ENCODE results near the gene PFDN6.

DNA sequence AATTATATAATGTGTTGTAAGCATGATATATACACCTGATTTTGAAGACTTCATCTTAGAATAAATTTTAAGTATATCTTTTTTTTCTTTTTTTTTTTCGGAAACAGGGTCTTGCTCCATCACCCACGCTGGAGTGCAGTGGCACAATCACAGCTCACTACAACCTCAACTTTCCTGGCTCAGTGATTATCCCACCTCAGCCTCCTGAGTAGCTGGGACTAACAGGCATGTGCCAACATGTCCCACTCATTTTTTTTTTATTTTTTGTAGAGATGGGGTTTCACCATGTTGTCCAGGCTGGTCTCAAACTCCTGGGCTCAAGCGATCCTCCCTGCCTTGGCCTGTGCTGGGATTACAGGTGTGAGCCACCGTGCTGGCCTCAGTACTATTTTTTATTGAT lies 34.8 kb upstream of the PFDN6 start:
- TF ChIP-seq, protein P1, sequence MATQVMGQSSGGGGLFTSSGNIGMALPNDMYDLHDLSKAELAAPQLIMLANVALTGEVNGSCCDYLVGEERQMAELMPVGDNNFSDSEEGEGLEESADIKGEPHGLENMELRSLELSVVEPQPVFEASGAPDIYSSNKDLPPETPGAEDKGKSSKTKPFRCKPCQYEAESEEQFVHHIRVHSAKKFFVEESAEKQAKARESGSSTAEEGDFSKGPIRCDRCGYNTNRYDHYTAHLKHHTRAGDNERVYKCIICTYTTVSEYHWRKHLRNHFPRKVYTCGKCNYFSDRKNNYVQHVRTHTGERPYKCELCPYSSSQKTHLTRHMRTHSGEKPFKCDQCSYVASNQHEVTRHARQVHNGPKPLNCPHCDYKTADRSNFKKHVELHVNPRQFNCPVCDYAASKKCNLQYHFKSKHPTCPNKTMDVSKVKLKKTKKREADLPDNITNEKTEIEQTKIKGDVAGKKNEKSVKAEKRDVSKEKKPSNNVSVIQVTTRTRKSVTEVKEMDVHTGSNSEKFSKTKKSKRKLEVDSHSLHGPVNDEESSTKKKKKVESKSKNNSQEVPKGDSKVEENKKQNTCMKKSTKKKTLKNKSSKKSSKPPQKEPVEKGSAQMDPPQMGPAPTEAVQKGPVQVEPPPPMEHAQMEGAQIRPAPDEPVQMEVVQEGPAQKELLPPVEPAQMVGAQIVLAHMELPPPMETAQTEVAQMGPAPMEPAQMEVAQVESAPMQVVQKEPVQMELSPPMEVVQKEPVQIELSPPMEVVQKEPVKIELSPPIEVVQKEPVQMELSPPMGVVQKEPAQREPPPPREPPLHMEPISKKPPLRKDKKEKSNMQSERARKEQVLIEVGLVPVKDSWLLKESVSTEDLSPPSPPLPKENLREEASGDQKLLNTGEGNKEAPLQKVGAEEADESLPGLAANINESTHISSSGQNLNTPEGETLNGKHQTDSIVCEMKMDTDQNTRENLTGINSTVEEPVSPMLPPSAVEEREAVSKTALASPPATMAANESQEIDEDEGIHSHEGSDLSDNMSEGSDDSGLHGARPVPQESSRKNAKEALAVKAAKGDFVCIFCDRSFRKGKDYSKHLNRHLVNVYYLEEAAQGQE (IDR thresholded peaks at IDR 0.05; ENCODE audit: low read depth, low read length) = no peak
- no peak for TF ChIP-seq POLR2A (IDR thresholded peaks at IDR 0.05; ENCODE audit: low read depth, low read length)
- TF ChIP-seq, protein P2, sequence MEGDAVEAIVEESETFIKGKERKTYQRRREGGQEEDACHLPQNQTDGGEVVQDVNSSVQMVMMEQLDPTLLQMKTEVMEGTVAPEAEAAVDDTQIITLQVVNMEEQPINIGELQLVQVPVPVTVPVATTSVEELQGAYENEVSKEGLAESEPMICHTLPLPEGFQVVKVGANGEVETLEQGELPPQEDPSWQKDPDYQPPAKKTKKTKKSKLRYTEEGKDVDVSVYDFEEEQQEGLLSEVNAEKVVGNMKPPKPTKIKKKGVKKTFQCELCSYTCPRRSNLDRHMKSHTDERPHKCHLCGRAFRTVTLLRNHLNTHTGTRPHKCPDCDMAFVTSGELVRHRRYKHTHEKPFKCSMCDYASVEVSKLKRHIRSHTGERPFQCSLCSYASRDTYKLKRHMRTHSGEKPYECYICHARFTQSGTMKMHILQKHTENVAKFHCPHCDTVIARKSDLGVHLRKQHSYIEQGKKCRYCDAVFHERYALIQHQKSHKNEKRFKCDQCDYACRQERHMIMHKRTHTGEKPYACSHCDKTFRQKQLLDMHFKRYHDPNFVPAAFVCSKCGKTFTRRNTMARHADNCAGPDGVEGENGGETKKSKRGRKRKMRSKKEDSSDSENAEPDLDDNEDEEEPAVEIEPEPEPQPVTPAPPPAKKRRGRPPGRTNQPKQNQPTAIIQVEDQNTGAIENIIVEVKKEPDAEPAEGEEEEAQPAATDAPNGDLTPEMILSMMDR (IDR thresholded peaks at IDR 0.05 in 2 of 3, conservative IDR thresholded peaks at IDR 0.05 in 1 of 3; ENCODE audit: control insufficient read depth in 2 of 3, extremely low read depth in 1 of 3, insufficient read depth in 1 of 3, low read depth in 3 of 3, low read length in 3 of 3) = no peak
- TF ChIP-seq DPF2 (IDR thresholded peaks at IDR 0.05) = no peak
- no peak for TF ChIP-seq ESRRA (IDR thresholded peaks at IDR 0.05; ENCODE audit: low read length)
- no peak for TF ChIP-seq FOXM1 (IDR thresholded peaks at IDR 0.05; ENCODE audit: low read depth, low read length)
- no peak for TF ChIP-seq SP1 (IDR thresholded peaks at IDR 0.05; ENCODE audit: low read depth, low read length)
- TF ChIP-seq EP300 (IDR thresholded peaks at IDR 0.05; ENCODE audit: borderline replicate concordance in 1 of 2, control insufficient read depth in 1 of 2, low read depth in 2 of 2, low read length in 2 of 2) = no peak
- TF ChIP-seq, protein P3, sequence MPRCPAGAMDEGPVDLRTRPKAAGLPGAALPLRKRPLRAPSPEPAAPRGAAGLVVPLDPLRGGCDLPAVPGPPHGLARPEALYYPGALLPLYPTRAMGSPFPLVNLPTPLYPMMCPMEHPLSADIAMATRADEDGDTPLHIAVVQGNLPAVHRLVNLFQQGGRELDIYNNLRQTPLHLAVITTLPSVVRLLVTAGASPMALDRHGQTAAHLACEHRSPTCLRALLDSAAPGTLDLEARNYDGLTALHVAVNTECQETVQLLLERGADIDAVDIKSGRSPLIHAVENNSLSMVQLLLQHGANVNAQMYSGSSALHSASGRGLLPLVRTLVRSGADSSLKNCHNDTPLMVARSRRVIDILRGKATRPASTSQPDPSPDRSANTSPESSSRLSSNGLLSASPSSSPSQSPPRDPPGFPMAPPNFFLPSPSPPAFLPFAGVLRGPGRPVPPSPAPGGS (IDR thresholded peaks at IDR 0.05; ENCODE audit: borderline replicate concordance, insufficient read depth, low read depth, low read length, poor library complexity, severe bottlenecking) = no peak
